ENCODE data around the gene TLK1.

TLK1 gene

GRCh38 chr2:170997893-170998597 is 162.6 kb downstream of the TLK1 start:
- H3K9me3 ChIP-seq (ENCODE audit: control extremely low read depth in 1 of 5, control insufficient read depth in 4 of 5, insufficient read depth in 2 of 5, low read depth in 1 of 5, low read length in 4 of 5): no peaks in the 10 kb centered on the region
- H3K4me3 ChIP-seq (ENCODE audit: control insufficient read depth in 1 of 7, extremely low read depth in 1 of 7, insufficient read depth in 4 of 7, low read depth in 2 of 7, low read length in 6 of 7): no peak overlapping the region
- ChIA-PET CTCF (interaction anchor here (1.5 kb wide), 1 partner anchor 24 kb away, joined by 4 read pairs; no protein-coding TSS in a partner anchor), POLR2A (interaction anchor here (0.7 kb wide), 1 partner anchor 19 kb away, joined by 3 read pairs; no protein-coding TSS in a partner anchor)
- WGBS (ENCODE audit: insufficient coverage): 95% methylated on average over 4 of the region's 5 CpGs
- H3K4me1 ChIP-seq (ENCODE audit: control extremely low read depth in 1 of 4, control insufficient read depth in 4 of 4, insufficient read depth in 4 of 4, low read length in 3 of 4): no peaks in the 10 kb centered on the region
- DNase-seq: peak in 1 of 3 donors; percentile 10
- H3K27ac ChIP-seq (ENCODE audit: insufficient read depth in 1 of 2, low read depth in 1 of 2, low read length in 2 of 2, poor library complexity in 1 of 2, severe bottlenecking in 2 of 2): no peak overlapping the region
- peaks cover 12 to 65% (median 37%) of the 10 kb centered on the region in 4 experiments for H3K36me3 ChIP-seq (ENCODE audit: control insufficient read depth in 4 of 4, insufficient read depth in 4 of 4, low read length in 3 of 4)
- H3K27me3 ChIP-seq (replicated peaks in 2 of 5; ENCODE audit: control insufficient read depth in 4 of 5, insufficient read depth in 5 of 5, low read length in 4 of 5): no peaks in the 10 kb centered on the region

- Histone ChIP-seq H3K36me3 (ENCODE audit: control insufficient read depth in 4 of 4, insufficient read depth in 4 of 4, low read length in 3 of 4) (peaks cover 11 to 72% (median 40%) of the 10 kb centered on the region in 4 experiments), H3K4me1 (ENCODE audit: control extremely low read depth in 1 of 4, control insufficient read depth in 4 of 4, insufficient read depth in 4 of 4, low read length in 3 of 4) (no peaks in the 10 kb centered on the region), H3K4me3 (ENCODE audit: control insufficient read depth in 1 of 7, extremely low read depth in 1 of 7, insufficient read depth in 4 of 7, low read depth in 2 of 7, low read length in 6 of 7) (no peak overlapping the region), H3K27ac (ENCODE audit: insufficient read depth in 1 of 2, low read depth in 1 of 2, low read length in 2 of 2, poor library complexity in 1 of 2, severe bottlenecking in 2 of 2) (no peak overlapping the region), H3K9me3 (ENCODE audit: control extremely low read depth in 1 of 5, control insufficient read depth in 4 of 5, insufficient read depth in 2 of 5, low read depth in 1 of 5, low read length in 4 of 5) (no peaks in the 10 kb centered on the region), H3K27me3 (replicated peaks in 2 of 5; ENCODE audit: control insufficient read depth in 4 of 5, insufficient read depth in 5 of 5, low read length in 4 of 5) (no peaks in the 10 kb centered on the region)
- POLR2A ChIA-PET: no interaction called here
- DNase-seq: no peak
- WGBS (ENCODE audit: insufficient coverage): 100% methylated on average over 1 of the region's 2 CpGs
- CTCF ChIA-PET: interaction anchor here (0.6 to 1.0 kb wide), 2 partner anchors 117 to 162 kb away, joined by 3 read pairs; no protein-coding TSS in a partner anchor
These were observed 164.4 kb downstream of the TLK1 start for GRCh38 chr2:170996316-170996715.

GRCh38 chr2:170991398-170992182 is 169.1 kb downstream of the TLK1 start:
- DNase-seq: no peak
- H3K36me3 ChIP-seq (ENCODE audit: control insufficient read depth in 4 of 4, insufficient read depth in 4 of 4, low read length in 3 of 4): peaks cover 12 to 50% (median 31%) of the 10 kb centered on the region in 4 experiments
- no peak overlapping the region for H3K27ac ChIP-seq (ENCODE audit: insufficient read depth in 1 of 2, low read depth in 1 of 2, low read length in 2 of 2, poor library complexity in 1 of 2, severe bottlenecking in 2 of 2)
- POLR2A ChIA-PET: no interaction called here
- no peaks in the 10 kb centered on the region for H3K9me3 ChIP-seq (ENCODE audit: control extremely low read depth in 1 of 5, control insufficient read depth in 4 of 5, insufficient read depth in 2 of 5, low read depth in 1 of 5, low read length in 4 of 5)
- no peaks in the 10 kb centered on the region for H3K4me1 ChIP-seq (ENCODE audit: control extremely low read depth in 1 of 4, control insufficient read depth in 4 of 4, insufficient read depth in 4 of 4, low read length in 3 of 4)
- H3K27me3 ChIP-seq (replicated peaks in 2 of 5; ENCODE audit: control insufficient read depth in 4 of 5, insufficient read depth in 5 of 5, low read length in 4 of 5): no peaks in the 10 kb centered on the region
- CTCF ChIA-PET: interaction anchor here (0.6 kb wide), 1 partner anchor 515 kb away, joined by 3 read pairs; no protein-coding TSS in a partner anchor
- 100% methylated on average over 2 of the region's 5 CpGs for WGBS (ENCODE audit: insufficient coverage)
- no peak overlapping the region for H3K4me3 ChIP-seq (ENCODE audit: control insufficient read depth in 1 of 7, extremely low read depth in 1 of 7, insufficient read depth in 4 of 7, low read depth in 2 of 7, low read length in 6 of 7)

- DNase-seq: no peak
- ChIA-PET CTCF (interaction anchor here (1.0 to 1.6 kb wide), 3 partner anchors 10 to 172 kb away, joined by 3 to 4 read pairs (median 3); no protein-coding TSS in a partner anchor), POLR2A (no interaction called here)
- no peak overlapping the region for H3K4me3 ChIP-seq (ENCODE audit: control insufficient read depth in 1 of 7, extremely low read depth in 1 of 7, insufficient read depth in 4 of 7, low read depth in 2 of 7, low read length in 6 of 7)
- H3K36me3 ChIP-seq (ENCODE audit: control insufficient read depth in 4 of 4, insufficient read depth in 4 of 4, low read length in 3 of 4): peaks cover 4 to 13% (median 8%) of the 10 kb centered on the region in 4 experiments
- no peak overlapping the region for H3K27ac ChIP-seq (ENCODE audit: insufficient read depth in 1 of 2, low read depth in 1 of 2, low read length in 2 of 2, poor library complexity in 1 of 2, severe bottlenecking in 2 of 2)
- H3K27me3 ChIP-seq (replicated peaks in 2 of 5; ENCODE audit: control insufficient read depth in 4 of 5, insufficient read depth in 5 of 5, low read length in 4 of 5): peaks cover 0 to 4% (median 0%) of the 10 kb centered on the region in 5 experiments
- no peaks in the 10 kb centered on the region for H3K4me1 ChIP-seq (ENCODE audit: control extremely low read depth in 1 of 4, control insufficient read depth in 4 of 4, insufficient read depth in 4 of 4, low read length in 3 of 4)
- WGBS (ENCODE audit: insufficient coverage): 95% methylated on average over 7 of the region's 8 CpGs
- no peaks in the 10 kb centered on the region for H3K9me3 ChIP-seq (ENCODE audit: control extremely low read depth in 1 of 5, control insufficient read depth in 4 of 5, insufficient read depth in 2 of 5, low read depth in 1 of 5, low read length in 4 of 5)
These were observed 174.0 kb downstream of the TLK1 start for GRCh38 chr2:170986566-170987258.

- WGBS (ENCODE audit: insufficient coverage): 81% methylated on average over 5 of the region's 5 CpGs
- CTCF ChIA-PET: interaction anchor here (1.6 kb wide), 1 partner anchor 9 kb away, joined by 3 read pairs; no protein-coding TSS in a partner anchor
- Histone ChIP-seq H3K27me3 (replicated peaks in 2 of 5; ENCODE audit: control insufficient read depth in 4 of 5, insufficient read depth in 5 of 5, low read length in 4 of 5) (peaks cover 0 to 4% (median 0%) of the 10 kb centered on the region in 5 experiments), H3K27ac (ENCODE audit: insufficient read depth in 1 of 2, low read depth in 1 of 2, low read length in 2 of 2, poor library complexity in 1 of 2, severe bottlenecking in 2 of 2) (no peak overlapping the region), H3K4me1 (ENCODE audit: control extremely low read depth in 1 of 4, control insufficient read depth in 4 of 4, insufficient read depth in 4 of 4, low read length in 3 of 4) (no peaks in the 10 kb centered on the region), H3K4me3 (ENCODE audit: control insufficient read depth in 1 of 7, extremely low read depth in 1 of 7, insufficient read depth in 4 of 7, low read depth in 2 of 7, low read length in 6 of 7) (no peak overlapping the region), H3K9me3 (ENCODE audit: control extremely low read depth in 1 of 5, control insufficient read depth in 4 of 5, insufficient read depth in 2 of 5, low read depth in 1 of 5, low read length in 4 of 5) (no peaks in the 10 kb centered on the region), H3K36me3 (ENCODE audit: control insufficient read depth in 4 of 4, insufficient read depth in 4 of 4, low read length in 3 of 4) (peaks cover 0 to 12% (median 2%) of the 10 kb centered on the region in 4 experiments)
- POLR2A ChIA-PET: no interaction called here
- no peak for DNase-seq
These were observed 175.3 kb downstream of the TLK1 start for GRCh38 chr2:170985407-170985806.

GRCh38 chr2:170984079-170984478 is 176.6 kb downstream of the TLK1 start:
- 33% methylated on average over 1 of the region's 1 CpG for WGBS (ENCODE audit: insufficient coverage)
- ChIA-PET CTCF (interaction anchor here (0.6 to 1.8 kb wide), 3 partner anchors 11 to 1430 kb away, joined by 3 to 8 read pairs (median 4); partner anchors contain the start of genes DCAF17 and METTL8), POLR2A (no interaction called here)

More at GRCh38 chr2:170984079-170984478, 176.6 kb downstream of the TLK1 start:
- Histone ChIP-seq H3K4me3 (ENCODE audit: control insufficient read depth in 1 of 7, extremely low read depth in 1 of 7, insufficient read depth in 4 of 7, low read depth in 2 of 7, low read length in 6 of 7) (no peak overlapping the region), H3K4me1 (ENCODE audit: control extremely low read depth in 1 of 4, control insufficient read depth in 4 of 4, insufficient read depth in 4 of 4, low read length in 3 of 4) (no peaks in the 10 kb centered on the region), H3K36me3 (ENCODE audit: control insufficient read depth in 4 of 4, insufficient read depth in 4 of 4, low read length in 3 of 4) (peaks cover 0 to 8% (median 2%) of the 10 kb centered on the region in 4 experiments), H3K27me3 (replicated peaks in 2 of 5; ENCODE audit: control insufficient read depth in 4 of 5, insufficient read depth in 5 of 5, low read length in 4 of 5) (peaks cover 0 to 4% (median 0%) of the 10 kb centered on the region in 5 experiments), H3K9me3 (ENCODE audit: control extremely low read depth in 1 of 5, control insufficient read depth in 4 of 5, insufficient read depth in 2 of 5, low read depth in 1 of 5, low read length in 4 of 5) (no peaks in the 10 kb centered on the region), H3K27ac (ENCODE audit: insufficient read depth in 1 of 2, low read depth in 1 of 2, low read length in 2 of 2, poor library complexity in 1 of 2, severe bottlenecking in 2 of 2) (no peak overlapping the region)
- no peak for DNase-seq

Measured in common myeloid progenitor, CD34-positive (primary cell).